Retinal pigment epithelial cell (primary cell): Measurements from ENCODE around the gene TENM4.

Source experiments
- DNase-seq: peaks from one replicate; pipeline ENCODE4 v3.0.0-alpha.2; 2010; ENCODE audit warnings: low read depth
- H3K4me3 ChIP-seq: 2 replicates; pipeline ENCODE4 v1.5.1; 2011; ENCODE audit warnings: mild to moderate bottlenecking, low read length, control low read depth, moderate library complexity
- TF ChIP-seq, protein P1 (sequence below): conservative IDR thresholded peaks from 2 replicates; pipeline ENCODE4 v1.5.1; 2011; ENCODE audit warnings: low read depth, low read length, control low read depth, inconsistent platforms

The TENM4 gene

GRCh38 chr11:78653294-78653909 is 787.4 kb downstream of the TENM4 start:
- DNase-seq: no peak
- no peak overlapping the region for H3K4me3 ChIP-seq
- TF ChIP-seq, protein P1, sequence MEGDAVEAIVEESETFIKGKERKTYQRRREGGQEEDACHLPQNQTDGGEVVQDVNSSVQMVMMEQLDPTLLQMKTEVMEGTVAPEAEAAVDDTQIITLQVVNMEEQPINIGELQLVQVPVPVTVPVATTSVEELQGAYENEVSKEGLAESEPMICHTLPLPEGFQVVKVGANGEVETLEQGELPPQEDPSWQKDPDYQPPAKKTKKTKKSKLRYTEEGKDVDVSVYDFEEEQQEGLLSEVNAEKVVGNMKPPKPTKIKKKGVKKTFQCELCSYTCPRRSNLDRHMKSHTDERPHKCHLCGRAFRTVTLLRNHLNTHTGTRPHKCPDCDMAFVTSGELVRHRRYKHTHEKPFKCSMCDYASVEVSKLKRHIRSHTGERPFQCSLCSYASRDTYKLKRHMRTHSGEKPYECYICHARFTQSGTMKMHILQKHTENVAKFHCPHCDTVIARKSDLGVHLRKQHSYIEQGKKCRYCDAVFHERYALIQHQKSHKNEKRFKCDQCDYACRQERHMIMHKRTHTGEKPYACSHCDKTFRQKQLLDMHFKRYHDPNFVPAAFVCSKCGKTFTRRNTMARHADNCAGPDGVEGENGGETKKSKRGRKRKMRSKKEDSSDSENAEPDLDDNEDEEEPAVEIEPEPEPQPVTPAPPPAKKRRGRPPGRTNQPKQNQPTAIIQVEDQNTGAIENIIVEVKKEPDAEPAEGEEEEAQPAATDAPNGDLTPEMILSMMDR: no peak

- no peak for DNase-seq
- TF ChIP-seq, protein P1: no peak
- no peak overlapping the region for H3K4me3 ChIP-seq
Measured at GRCh38 chr11:78652843-78653239, 788.0 kb downstream of the TENM4 start.

GRCh38 chr11:78651923-78652842 is 788.6 kb downstream of the TENM4 start:
- TF ChIP-seq, protein P1: no peak
- DNase-seq: no peak
- no peak overlapping the region for H3K4me3 ChIP-seq

DNA sequence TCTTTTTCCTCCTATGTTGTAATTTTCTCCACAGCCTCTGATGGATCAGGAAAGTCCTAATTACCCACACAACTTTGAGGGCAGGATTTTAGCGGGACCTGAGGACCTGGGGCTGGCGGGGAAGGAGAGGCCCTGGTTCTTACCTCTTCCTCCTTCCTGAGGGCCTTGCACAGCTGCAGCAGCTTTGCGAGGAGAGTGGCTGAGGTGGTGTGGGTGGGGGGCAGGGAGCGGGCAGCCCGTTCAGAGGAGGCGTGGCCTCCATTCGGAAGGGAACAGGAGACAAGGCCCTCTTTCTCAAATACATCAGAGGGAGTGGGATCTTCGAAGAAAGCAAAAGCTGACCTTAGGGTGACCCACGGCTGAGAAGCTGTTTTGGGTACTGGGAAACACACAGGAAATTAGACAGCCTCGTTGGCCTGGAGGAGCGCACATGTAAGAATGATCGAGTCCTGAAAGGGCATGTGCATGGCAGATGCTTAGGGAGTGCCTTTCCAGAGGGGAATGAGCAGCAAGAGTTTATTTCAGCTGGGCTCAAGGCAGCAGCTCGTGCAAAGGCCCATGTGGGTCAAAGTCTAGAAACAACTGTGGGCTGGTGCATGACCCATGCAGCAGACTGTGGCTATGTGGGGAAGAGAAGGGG is 789.6 kb downstream of the TENM4 start:
- TF ChIP-seq, protein P1: no peak
- DNase-seq: no peak
- H3K4me3 ChIP-seq: no peak overlapping the region

DNA sequence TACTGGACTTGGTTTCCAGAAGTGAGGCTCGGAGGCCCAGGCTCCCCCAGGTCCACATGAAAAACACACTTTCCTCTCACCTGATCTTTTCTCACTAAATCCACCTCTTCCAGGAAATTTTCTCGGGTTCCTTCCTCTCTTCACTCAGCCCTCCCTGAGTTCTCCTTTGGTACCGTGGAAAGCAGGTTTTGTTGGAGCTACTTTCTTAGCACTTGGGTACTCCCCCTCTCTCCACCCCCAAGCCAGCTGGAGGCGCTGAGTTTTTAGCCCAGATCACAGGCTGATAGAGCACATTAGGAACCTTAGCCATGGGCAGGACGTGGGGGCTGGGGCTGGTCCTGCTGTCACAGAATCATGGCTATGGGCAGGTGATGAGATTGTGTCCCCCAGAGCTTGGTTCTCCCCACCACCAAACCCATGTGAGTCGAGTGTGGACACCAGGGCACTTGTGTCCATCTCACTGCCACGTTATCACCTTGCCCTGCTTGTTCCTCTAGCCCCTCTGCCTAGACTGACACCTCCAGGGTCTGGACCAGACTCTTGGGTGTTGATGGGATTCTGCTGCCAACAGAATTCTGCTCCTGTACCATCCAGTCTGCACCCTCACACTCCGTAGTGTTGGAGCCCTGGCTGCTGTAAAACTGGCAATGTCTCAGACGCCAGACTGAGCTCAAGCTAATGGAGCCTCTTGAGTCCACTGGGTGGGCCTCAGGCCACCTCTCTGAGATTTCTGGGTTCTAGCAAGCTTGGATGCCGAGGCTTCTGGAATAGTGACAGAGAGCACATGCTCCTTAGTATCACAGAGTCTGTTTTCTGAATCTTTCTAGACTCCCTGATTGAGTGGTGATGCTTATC is 791.2 kb downstream of the TENM4 start:
- DNase-seq: no peak
- no peak overlapping the region for H3K4me3 ChIP-seq
- TF ChIP-seq, protein P1: no peak

DNA sequence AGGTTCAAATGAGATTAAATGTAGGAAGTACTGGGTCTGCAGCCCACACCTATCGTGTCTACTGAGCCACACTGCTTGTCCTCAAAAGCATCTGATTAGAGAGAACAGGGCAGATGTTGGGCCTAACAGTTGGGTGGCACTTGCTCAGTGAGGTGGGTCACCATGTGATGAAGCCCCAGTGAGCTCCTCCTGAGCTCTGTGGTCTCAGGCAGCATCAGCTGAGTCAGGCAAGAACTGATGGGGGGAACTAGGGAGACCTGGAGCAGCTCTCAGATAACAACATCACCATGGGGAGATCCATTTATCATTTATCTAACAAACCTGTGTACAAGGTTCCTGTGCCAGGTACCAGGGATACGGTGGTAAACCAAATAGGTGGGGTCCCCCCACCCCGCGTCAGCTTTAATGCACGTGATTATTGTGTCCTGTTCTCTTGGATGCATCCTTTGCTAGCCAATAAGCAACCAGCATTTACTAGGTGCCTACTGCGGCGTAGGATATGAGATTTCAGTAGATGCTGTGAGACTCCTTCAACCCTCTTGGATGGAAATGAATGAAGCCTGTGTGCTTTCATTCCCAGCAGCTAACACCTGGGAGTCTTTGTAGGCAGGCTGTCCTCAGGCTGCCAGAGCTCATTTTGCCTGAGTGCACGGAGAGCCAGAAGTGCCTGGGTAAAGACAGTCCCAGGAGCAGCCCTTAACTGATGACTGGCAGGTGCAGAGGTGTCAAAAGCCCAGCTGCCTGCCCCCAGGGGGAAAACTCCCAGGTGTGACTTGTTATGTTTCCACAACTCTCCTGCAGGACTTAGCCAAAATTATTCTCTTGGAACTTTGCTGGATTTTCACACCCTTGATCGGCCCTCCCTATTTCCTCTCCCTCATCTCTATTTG is 792.6 kb downstream of the TENM4 start:
- TF ChIP-seq, protein P1: no peak
- H3K4me3 ChIP-seq: no peak overlapping the region
- no peak for DNase-seq
